Glomerular visceral epithelial cell (primary cell): Measurements from ENCODE around the gene OPCML.

Experiments
- DNase-seq: peaks from one replicate; pipeline ENCODE4 v3.0.0-alpha.2; 2016; ENCODE audit errors: extremely low spot score

OPCML gene

DNA sequence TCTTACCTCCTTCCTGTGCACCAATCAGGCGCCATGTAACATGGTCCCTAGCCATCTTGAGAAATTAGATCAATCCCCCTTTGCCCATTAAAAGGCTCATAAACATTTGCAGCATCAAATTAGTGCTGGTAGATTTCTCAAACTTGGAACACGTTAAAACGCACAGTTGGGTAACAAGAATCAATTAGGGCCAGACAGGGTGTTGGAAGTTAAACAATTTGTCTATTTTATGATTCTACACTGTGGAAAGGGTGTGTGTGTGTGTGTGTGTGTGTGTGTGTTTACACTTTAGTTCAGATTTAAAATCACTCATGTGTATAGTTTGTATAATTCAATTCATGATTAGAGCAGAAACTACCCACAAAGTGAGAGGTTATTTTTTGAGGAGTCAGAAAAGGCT, 682.0 kb downstream of the OPCML start:
- no peak for DNase-seq

DNA sequence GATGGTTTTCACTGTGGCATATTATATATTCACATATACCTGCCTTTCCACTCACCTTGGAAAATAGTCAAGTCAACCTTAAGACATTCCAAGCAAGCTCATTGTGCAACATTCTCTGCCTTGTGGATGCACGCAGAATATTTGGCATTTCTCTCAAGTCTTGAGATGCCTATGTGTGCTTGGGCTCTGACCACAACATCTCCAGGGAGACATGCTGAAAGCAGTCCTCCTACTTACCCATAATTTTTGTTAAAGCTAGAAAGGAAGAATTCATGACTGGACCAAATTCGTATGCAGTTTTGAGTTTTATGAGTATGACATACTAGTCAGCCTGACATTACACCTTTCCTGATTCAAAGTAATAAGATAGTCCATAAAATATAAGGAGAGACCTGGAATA, 684.0 kb downstream of the OPCML start:
- DNase-seq, result peak; percentile 6

DNA sequence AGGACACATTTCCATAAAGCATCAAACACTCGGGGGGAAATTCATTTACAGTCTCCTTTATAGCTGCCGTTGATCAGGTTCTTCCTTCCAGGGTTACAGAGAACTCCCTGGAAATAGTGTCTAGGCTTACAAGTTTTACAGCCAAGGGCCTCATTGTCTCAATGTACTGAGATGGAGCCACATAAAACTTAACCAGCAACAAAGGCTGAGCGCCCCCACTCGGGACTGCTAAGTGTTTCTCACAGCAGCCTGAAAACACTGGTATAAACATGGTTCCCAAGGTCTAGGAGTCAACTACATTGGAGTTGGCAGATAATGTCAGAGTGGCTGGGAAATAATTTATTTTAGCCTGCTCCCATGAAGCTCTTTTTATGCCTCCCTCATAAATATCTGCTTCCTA, 686.2 kb downstream of the OPCML start:
- DNase-seq, result no peak

DNA sequence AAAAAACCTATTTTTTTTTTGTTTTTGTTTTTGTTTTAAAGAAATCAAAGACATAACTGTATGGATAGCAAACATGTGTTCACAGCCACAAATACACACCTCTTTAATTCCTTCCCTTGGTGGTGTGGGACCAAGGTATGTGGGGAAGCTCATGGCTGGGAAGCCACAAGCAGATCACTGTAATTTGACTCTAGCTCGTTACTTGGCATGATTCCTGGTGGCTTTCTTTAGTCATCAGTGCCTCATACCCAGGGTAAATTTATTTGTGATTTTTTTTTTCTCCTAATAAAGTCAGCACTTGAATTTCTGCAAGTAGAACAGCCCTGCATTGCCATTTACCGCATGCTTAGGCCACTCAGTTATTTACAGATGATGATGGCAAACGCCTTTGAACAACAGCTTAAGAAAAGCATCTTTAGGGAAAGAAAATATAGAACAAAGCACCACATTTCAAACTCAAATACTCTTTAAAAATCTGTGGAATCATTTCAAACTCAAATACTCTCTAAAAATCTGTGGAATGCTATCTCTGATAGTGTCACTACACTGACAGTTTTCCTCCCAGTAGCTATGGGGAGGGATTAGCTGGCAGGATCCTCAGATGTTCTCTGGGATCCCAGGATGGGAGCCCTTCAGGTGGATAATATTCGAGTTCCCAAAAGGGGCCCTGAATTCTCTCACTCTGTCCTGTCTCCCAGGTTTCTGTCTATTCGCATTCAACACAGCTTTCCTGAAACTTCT, 687.2 kb downstream of the OPCML start:
- peak; percentile 78 for DNase-seq

DNA sequence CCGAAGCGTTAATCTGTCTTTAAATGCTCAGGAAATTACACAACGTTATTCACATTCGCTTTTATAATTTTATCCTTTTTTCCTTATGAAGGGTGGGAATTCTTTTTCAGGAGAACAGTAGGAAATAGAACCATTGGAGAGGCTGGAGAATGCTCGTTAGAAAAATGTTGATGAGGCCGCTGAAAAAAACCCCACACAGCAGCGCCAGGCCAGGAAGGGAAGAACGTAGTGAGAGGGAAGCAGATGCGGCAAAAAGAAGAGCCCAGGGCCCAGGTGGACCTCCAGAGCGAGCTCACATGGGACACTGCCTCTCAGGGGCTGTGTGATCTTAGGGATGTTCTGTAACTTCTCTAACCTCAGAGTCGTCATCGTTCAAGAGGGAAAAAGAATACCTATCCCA, 691.6 kb downstream of the OPCML start:
- DNase-seq, result no peak

DNA sequence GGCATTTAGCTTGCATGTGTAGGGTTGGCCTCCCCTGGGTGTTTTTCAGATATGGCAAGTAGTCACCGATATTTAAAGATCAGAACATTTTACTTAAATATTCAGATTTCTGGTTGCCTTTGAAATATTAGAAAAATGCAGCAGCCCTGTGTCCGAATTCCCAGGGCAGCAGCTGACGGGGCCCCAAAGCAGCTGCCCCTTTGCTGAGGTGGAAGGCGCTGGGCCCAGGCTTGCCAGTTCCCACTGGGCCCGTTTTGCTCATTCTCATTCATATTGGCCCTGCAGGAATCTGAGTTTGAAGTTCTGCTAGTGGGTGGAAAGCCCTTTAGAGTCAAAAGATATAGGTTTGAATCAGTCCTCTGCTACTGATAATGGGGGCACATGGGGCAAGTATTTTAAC, 692.1 kb downstream of the OPCML start:
- DNase-seq, result no peak

DNA sequence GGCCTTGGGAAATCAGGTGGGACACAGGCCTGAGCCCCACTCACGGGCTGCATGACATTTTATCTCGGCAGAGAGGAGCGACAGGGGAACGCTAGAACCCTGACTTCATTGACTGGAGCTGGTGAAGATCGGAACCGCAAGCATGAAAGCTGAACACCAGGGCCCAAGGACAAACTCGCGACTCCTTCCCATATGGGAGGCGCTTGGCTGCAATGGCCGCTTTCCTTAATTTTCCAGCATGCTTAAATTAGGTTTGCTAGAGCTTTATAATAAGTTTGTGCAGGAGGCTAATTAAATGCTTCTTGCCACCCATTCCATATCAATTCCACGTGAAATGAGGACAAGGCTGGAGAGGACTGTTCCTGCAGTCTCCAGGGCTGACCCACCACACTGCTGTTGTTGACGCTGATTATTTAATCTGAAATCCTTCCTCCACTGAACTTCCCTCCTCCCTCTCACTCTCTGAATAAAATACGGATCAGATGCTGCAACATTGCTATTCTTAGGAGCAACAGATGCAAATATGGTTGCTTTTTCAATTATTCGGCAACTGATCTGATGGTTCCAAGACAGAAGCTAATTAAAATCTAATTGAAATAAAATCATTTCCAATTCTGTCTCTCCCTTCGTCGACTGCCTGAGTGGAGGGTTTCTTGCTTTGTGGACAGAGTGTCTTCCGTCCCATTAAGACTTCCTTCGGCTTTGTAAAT, 692.9 kb downstream of the OPCML start:
- no peak for DNase-seq

DNA sequence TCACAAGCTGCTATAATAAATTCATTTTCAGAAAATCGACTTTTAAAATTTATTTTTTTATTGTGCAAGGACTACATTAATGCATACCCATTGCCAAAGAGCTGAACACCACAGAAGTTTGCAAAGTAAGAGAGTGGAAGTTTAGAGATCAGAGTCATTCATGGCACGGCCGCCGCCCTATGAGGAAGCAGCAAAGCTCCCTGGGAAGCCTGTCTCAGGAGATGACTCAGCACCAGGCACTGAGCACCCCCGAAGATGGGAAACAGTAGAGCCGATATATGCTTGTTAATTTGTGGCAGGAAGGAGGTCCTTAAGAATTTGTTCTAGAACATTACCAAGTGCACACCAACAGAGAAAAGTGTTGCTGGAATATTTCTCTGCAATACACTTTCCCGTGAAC, 693.7 kb downstream of the OPCML start:
- peak; percentile 7 for DNase-seq

DNA sequence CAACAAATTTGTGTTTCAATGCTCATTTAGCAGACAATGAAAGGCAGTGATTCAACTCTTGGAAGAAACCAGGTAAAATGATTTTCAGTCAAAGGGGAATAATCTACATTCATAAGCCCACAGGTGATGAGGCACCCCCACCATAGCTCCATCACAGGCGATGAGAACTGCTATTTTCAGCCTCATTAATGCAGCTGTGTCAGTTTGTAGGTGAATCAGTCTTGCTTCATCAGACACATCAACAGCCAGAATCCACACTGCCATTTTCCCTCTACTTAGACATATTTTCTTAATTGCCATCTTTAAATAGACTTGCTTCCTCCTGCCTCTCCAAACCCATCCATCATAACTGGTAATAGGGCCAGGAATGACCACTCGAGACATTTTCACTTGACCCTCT, 701.0 kb downstream of the OPCML start:
- no peak for DNase-seq

DNA sequence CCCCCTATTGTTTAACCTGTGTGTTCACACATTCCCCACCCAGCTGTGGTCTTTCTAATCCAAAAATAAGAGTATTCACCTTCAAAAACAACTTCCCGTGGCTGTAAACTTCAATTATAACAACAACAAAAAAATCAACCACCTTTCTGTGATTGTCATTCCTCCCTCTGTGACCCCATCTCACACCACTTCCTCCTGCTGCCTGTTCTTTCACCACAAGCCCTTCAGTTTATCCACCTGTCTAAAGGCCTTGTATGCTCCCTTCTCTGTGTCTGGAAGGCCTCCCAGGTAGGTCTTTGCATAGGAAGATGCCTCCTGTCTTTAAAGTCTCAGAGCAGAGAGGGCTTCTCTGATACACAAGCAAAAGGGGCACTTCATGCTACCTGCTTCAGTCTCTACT, 707.7 kb downstream of the OPCML start:
- no peak for DNase-seq

DNA sequence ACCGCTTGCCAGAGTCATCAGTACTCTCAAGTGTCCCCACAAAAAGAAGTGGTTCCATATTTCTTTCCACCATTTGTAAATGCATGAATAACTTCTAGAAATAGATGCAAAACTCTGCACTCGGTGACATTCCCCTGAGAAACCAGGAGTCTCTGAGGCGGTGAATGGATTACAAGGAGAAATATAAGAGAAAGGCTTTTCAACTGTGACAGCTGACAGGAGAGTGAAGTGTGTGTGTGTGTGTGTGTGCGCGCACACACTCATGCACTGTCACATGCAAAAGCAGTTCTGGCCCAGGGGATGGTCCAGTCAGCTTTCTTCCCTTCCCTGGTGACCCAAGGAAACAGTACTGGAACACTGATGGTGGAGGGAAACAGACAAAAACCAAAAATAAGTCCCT, 710.0 kb downstream of the OPCML start:
- no peak for DNase-seq

DNA sequence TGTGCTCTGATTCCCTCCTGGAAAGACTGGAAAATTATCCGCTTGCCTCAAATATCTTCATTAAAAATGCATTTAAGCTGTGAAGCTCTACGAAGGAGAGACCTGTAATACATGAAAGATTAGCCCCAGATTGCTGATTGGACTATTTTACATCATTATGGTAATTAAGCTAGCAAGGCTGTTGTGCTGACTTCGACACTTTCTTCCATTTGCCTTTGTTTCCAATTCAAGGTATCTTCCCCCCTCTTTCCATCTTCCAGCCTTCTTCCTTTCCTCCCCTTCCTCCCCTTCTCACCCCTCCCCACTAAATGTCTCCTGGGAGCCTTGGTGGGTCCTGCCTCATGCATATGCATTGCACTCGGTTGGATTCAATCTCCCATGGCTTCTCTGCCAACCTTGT, 710.8 kb downstream of the OPCML start:
- DNase-seq, result no peak

DNA sequence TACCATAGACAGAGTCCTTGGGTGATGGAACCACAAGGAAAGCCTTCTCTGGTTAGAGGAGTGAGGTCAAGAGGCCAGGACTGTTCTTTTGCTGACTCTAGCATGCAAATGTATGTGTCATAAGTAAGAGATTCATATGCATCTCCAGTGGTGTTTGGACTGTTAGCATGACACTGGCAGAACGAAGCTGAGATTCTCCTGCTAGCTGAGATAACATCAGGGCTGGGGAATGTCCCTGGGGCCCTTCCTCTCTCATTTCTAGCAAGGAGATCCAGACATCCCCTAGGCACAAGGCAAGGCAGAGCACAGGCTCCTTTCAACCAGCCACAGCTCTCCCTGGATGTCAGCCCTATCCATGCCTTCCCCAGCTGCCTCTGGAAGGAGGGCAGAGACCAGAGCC, 711.3 kb downstream of the OPCML start:
- no peak for DNase-seq

DNA sequence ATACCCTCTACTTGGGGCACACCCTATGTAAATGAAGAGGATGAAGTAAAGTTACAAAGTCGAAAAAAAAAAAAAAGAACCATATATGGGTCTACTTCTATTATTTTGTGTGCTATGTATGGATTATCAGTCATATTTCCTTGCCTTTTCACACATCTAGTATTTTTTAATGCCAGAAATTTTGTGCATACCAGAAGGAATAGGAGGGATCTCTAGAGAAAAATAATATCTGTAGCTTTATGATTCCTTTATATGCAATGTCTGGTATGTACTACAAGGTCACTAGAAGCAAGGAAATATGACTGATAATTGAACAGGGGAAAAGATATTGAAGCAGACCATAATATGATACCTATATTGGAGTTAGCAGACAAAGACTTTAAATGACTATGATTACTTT, 713.4 kb downstream of the OPCML start:
- DNase-seq, result no peak

DNA sequence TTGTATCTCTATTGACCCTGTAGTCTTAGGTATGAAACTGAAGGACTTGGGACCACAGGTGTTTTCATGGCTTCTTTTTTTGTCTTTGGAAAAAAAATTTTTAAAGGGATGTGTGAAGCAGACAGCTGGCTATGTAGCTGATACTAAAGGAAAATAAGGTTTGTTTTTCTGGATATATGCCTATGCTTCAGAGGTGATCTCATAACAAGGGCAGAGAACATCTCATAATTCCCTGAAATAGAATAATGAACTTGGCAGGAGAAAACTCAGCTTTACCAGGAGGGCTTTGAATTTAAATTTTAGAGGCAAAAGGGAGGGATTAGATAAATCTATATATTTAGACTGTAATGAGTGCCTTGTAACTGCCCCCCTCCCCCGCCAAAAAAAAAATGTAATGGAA, 714.9 kb downstream of the OPCML start:
- no peak for DNase-seq

DNA sequence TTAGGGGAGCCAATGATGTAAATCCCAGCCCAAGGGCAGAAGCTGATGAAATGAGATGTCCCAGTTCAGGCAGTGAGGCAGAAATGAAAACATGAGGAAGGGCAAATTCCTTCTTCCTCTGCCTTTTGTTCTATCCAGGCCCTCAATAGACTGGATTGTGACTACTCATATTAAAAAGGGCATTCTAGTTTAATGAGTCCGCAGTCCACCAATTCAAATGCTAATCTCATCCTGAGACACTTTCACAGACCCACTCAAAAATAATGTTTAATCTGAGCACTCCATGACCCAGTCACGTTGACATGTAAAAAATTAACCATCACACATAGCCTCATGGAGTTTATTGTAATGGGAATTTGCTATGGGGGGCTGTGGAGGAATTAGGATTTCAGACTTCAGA, 717.9 kb downstream of the OPCML start:
- DNase-seq, result no peak

DNA sequence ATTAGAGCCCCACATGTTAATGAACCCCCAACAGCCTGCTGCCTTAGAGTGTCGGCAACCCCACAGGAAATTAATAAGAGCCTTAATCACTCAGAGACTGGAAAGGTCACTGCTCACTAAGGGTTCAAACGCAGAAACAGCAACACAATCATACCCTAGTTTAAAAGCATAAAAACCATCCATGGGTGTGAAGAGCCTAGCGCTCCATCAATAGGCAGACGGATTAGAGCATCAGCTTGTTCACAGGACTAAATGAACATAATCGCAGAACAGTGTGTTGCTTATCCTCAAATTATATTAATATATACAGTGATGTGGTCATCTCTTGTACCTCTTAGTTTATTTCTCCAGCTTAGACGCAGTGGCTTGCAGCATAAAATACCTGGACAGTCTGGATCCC, 720.7 kb downstream of the OPCML start:
- DNase-seq, result no peak

DNA sequence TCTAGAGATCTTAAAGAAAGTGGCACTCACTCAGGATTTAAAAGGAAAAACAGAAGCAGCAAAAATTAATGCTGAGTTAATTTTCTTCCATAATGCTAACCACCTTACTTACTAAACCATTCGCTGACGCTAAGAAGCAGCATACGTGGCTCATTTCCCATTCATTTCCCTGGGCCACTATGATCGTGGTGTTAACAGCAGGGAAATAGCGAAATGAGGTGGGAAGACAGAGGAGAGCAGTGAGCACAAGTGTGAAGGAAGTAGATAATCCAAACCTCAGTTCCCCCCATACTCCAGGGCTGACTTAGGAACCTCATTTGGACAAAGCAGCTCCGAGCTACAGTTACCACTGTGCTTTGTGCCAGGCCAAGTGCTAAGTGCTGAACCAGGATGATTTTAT, 723.2 kb downstream of the OPCML start:
- no peak for DNase-seq

DNA sequence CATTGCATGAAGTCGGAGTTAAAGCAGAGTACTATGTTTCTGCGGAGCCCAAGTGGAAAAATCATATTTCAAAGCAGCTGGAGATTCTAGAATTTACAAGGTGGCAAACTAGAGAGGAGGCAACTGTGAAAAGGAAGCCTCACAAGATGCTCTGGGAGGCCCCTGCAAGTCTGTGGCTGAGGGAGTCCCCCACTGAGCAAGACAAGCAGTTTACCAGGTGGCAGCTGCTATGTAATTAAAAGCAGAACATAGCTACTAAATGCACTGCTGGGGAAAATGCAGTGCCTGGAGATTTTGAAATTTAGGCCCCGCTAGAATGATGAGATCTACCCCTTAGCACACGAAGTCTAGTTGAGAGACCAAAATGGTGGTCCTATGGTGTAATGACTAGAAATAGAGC, 728.0 kb downstream of the OPCML start:
- DNase-seq, result no peak

DNA sequence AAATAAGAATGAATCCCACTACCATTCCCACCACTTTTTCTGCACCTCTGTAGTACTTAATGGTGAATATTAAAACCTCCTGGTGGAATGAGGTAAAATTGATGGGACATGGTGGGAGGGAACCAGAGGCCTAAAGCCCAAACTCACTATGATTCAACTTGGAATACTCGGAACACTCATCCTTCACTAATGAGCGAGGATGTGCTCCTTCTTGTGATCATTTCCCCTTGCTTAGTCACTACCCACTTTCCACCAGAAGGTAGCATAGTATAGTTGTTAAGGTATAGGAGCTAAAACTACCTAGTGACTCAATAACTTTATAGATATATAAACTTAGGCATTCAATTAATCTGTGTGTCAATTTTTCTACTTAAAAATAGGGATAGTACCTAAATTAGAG, 728.9 kb downstream of the OPCML start:
- no peak for DNase-seq

DNA sequence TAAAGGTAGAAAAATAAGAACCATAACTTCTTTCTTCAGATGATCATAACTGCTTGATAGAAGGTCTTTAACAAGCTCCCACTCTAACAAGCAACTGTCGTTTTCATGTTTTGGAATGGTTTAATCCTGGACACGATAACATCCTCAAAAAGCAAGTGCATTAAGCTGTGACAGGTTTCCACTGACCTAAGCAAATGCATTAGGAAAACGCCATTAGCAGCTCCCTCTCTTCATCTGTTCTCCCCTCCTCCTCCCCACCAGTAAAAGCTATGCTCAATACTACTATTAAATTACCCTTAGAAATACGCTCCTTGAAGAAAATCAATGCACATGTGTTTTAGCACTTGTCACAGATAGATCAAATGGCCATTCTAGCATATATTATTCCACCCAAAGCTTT, 729.4 kb downstream of the OPCML start:
- DNase-seq, result no peak

DNA sequence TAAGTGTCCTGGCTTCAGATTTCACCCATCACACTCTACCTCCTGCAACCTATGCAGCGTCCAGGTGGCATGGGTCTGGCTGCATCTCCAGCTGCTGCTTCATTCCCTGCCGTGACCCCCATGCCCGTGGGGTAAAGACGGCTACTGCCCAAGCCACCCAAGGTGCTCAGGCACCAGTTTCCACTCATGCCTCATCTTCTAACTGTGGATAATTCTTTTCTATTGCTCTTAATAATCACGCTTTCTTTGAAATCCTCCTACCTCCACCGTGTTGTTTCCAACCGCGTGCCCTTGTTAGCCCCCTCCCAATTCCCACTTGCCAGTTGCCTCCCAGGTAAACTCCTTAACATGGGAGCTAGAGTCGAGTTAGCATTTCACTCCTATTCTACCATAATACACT, 738.5 kb downstream of the OPCML start:
- DNase-seq, result no peak

DNA sequence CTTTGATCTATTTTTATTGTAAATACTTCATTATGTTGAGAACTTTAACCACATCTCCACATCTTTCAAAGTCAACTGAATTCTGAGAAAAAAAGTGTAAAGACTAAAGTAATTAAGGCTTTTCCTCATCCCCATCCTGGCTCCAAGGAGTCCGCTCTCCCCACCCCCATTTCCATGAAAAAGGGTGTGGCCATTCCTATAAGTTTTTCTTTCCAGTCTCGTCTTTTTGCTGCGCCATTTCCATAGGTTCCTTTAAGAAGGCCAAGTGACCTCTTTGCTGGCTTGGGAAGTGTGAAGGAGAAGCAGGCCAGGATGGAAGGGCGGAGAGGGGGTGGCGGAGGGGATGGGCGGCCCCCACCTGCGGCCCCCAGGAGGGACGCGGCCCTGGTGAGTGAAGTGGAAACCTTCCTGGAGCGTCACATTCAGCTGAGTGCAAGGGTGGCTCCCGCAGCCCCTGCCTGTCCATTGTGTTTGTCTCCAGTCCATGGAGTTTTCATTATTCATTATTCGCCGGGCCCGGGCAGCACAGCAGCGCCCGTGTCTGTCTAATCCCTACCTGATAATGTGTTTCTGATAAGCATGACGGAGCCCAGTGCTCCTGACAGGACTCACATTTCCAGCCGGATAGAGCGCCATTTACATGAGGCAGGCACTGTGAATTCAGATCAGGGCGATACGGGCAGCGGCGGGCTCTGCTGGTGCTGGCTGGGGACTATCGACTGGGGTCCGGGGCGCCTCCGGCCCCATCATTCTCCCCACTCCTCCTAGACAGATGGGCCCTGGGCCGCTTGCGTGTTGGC, 739.8 kb downstream of the OPCML start:
- DNase-seq, result no peak
